ENCODE data around the gene KCNJ3.

DNA sequence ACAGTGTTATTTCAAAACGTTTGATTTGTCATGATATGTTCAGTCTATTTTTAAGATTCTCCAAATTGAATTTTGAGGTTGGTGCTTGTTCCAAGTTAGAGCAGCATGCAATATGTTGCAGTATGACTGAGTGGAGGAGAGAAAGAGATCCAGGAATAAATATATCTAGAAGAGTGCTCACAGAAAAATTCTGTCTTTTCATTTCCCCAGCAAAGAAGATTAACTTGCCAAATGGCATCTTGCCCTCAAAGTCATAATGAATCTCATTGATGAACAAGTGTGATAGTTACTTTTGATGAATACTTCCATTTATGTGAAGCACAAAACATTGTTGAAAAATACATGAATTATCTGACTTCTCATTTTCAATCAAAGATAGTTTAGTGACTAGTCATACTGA, 95.9 kb downstream of the KCNJ3 start:
- TF ChIP-seq, protein P1, sequence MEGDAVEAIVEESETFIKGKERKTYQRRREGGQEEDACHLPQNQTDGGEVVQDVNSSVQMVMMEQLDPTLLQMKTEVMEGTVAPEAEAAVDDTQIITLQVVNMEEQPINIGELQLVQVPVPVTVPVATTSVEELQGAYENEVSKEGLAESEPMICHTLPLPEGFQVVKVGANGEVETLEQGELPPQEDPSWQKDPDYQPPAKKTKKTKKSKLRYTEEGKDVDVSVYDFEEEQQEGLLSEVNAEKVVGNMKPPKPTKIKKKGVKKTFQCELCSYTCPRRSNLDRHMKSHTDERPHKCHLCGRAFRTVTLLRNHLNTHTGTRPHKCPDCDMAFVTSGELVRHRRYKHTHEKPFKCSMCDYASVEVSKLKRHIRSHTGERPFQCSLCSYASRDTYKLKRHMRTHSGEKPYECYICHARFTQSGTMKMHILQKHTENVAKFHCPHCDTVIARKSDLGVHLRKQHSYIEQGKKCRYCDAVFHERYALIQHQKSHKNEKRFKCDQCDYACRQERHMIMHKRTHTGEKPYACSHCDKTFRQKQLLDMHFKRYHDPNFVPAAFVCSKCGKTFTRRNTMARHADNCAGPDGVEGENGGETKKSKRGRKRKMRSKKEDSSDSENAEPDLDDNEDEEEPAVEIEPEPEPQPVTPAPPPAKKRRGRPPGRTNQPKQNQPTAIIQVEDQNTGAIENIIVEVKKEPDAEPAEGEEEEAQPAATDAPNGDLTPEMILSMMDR (conservative IDR thresholded peaks at IDR 0.05 in 1 of 2, IDR thresholded peaks at IDR 0.05 in 1 of 2; ENCODE audit: low read depth in 1 of 2, low read length in 2 of 2), result no peak
- no peak for TF ChIP-seq EZH2 (IDR thresholded peaks at IDR 0.05; ENCODE audit: low read length, missing control alignments)

Data from fibroblast of lung (primary cell).